GM04503 (cell line): ENCODE data around the gene PBRM1.
A peak's percentile ranks its signal among the peaks of the same experiment; 100 is the strongest.

Experiments used
- DNase-seq: peaks from one replicate; pipeline ENCODE4 v3.0.0-alpha.2; 2012; ENCODE audit warnings: low read depth

The PBRM1 gene

GRCh38 chr3:52509753-52510328 is 175.9 kb downstream of the PBRM1 start:
- no peak for DNase-seq

- peak; percentile 20 for DNase-seq
Measured at GRCh38 chr3:52507359-52507758, 178.4 kb downstream of the PBRM1 start.

DNA sequence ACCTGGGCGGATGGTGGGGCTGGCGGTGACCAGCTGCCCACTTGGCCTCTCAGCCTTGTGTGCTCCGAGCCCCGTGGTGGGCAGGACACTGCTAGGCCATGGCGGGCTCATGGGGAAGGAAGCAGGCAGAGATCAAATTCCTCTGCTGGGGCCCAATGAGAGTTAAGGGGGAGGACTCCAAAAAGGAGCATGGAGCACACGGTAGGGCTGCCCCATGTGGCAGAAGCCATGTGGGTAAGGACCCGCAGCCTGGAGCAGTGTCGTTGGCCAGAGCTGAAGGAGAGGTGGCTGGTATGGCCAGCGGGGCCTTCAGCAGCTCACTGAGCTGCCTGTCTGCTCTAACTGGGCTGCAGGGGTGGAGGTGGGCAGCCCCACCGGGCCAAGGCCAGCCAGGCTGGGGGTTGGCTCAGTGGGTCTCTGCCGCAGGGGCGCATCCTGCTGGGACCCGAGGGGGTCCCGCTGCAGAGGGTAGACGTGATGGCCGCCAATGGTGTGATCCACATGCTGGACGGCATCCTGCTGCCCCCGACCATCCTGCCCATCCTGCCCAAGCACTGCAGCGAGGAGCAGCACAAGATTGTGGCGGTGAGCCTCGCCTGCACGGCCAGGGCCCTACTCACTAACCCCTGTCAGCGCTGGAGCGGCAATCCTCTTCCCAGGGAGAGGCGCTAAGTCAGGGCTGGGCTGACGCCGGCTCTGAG is 179.3 kb downstream of the PBRM1 start:
- no peak for DNase-seq

- DNase-seq = no peak
Measured at GRCh38 chr3:52504977-52505376, 180.7 kb downstream of the PBRM1 start.

GRCh38 chr3:52503788-52504424 is 181.8 kb downstream of the PBRM1 start:
- DNase-seq = no peak

GRCh38 chr3:52502808-52503350 is 182.8 kb downstream of the PBRM1 start:
- no peak for DNase-seq

DNA sequence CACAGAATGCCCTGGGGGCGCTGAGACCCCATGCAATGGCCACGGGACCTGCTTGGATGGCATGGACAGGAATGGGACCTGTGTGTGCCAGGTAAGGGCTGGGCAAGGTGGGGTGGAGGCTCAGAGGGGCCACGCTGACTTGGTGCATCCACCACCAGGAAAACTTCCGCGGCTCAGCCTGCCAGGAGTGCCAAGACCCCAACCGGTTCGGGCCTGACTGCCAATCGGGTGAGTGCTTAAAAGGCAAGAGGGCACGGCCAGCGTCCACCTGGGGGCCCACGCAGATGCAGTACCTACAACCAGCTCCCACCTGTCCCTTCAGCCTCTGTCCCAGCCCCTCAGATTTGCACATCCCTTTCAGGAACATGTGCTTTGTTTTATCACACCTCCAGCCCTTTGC is 183.7 kb downstream of the PBRM1 start:
- DNase-seq = no peak

DNA sequence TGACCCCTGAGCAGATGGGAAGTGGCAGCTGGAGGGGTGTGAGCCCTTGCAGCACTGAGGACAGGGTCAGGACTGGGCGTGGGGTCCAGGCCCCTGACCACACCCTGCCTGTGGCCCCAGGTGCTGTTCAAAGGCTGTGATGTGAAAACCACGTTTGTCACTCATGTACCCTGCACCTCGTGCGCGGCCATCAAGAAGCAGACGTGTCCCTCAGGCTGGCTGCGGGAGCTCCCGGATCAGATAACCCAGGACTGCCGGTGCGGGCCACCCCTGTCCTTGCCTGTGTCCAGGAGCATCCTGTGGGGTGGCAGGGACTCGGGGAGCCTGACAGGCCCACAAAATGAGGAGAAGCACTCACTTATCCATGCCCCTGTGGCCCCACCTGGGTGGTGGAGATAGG is 184.7 kb downstream of the PBRM1 start:
- DNase-seq = no peak

GRCh38 chr3:52498137-52499054 is 187.3 kb downstream of the PBRM1 start:
- peak; percentile 34 for DNase-seq

- DNase-seq = peak; percentile 26
Measured at GRCh38 chr3:52495777-52496602, 189.7 kb downstream of the PBRM1 start.
